ENCODE measurements around the gene OTOP3.

GRCh38 chr17:74922694-74923537 lies 12.8 kb upstream of the OTOP3 start, which contains the start of gene USH1G:
- TF ChIP-seq CTCF (IDR thresholded peaks at IDR 0.05; ENCODE audit: insufficient read depth, low read length, poor library complexity, severe bottlenecking) (no peak), EZH2phosphoT487 (conservative IDR thresholded peaks at IDR 0.05; ENCODE audit: low read length) (no peak)

Measured in SU-DHL-6 (cell line).